Omental fat pad (tissue), 4 donors: ENCODE measurements around the gene AAK1. TPM values are rescaled to one million over a fixed set of nuclear protein-coding genes. Genes with fewer than 3 reads are reported as not detected.

Experiments used
- ATAC-seq: fragments of 150-250 bp; one replicate; pipeline ENCODE4 v1.9.1; 2016; ENCODE audit warnings: mild to moderate bottlenecking, moderate library complexity; ENCODE audit not compliant: low FRiP score
- DNase-seq: peaks from one replicate; pipeline ENCODE4 v3.0.0-alpha.2; 2019; ENCODE audit warnings: low spot score
- CTCF ChIP-seq, 3 donors: fragments of 450-650 bp; IDR thresholded peaks; one replicate each; pipeline ENCODE4 v1.5.1; 2016 to 2017; ENCODE audit warnings: antibody characterized with exemption in 3 of 3, mild to moderate bottlenecking in 3 of 3, moderate library complexity in 2 of 3
- total RNA-seq, 4 donors: library from RNA; depleted of rRNA; stranded (reverse); fragments of >200 nt; gene quantifications; one replicate each; pipeline ENCODE4 v1.1.0, GENCODE V29; 2016

AAK1 gene
- total RNA-seq, 4 donors from 2014 or later, result 41.4 to 62.3 (median 42.5) TPM

GRCh38 chr2:69505710-69506109 lies 137.8 kb downstream of the AAK1 start:
- no peak for TF ChIP-seq CTCF (IDR thresholded peaks at IDR 0.05)
- no peak for DNase-seq
- ATAC-seq, result no peak

- no peak for TF ChIP-seq CTCF (IDR thresholded peaks at IDR 0.05)
- no peak for DNase-seq
- ATAC-seq, result no peak
Measured at GRCh38 chr2:69501301-69501700, 142.2 kb downstream of the AAK1 start.

- TF ChIP-seq CTCF (IDR thresholded peaks at IDR 0.05), result no peak
- ATAC-seq (no peak), DNase-seq (no peak)
Measured at GRCh38 chr2:69499966-69500365, 143.6 kb downstream of the AAK1 start.

- no peak for DNase-seq
- no peak for ATAC-seq
Measured at GRCh38 chr2:69499242-69499641, 144.3 kb downstream of the AAK1 start.

GRCh38 chr2:69495861-69496260 lies 147.7 kb downstream of the AAK1 start:
- ATAC-seq (no peak), DNase-seq (no peak)
- no peak for TF ChIP-seq CTCF (IDR thresholded peaks at IDR 0.05)

More at GRCh38 chr2:69499242-69499641, 144.3 kb downstream of the AAK1 start:
- no peak for TF ChIP-seq CTCF (IDR thresholded peaks at IDR 0.05)

- DNase-seq, result no peak
- TF ChIP-seq CTCF (IDR thresholded peaks at IDR 0.05), result no peak
- ATAC-seq, result no peak
Measured at GRCh38 chr2:69495008-69495407, 148.5 kb downstream of the AAK1 start.

- DNase-seq, result no peak
- no peak for TF ChIP-seq CTCF (IDR thresholded peaks at IDR 0.05)
- no peak for ATAC-seq
Measured at GRCh38 chr2:69494126-69494525, 149.4 kb downstream of the AAK1 start.
